ENCODE data around the gene TRPM3.

TRPM3 gene

GRCh38 chr9:70493029-70493428, 628.4 kb downstream of the TRPM3 start:
- TF ChIP-seq CTCF (IDR thresholded peaks at IDR 0.05), result no peak

- TF ChIP-seq CTCF (IDR thresholded peaks at IDR 0.05), result no peak
Observed at GRCh38 chr9:70492319-70492777, 629.1 kb downstream of the TRPM3 start.

- TF ChIP-seq CTCF (IDR thresholded peaks at IDR 0.05), result no peak
Observed at GRCh38 chr9:70491426-70492318, 629.7 kb downstream of the TRPM3 start.

- TF ChIP-seq CTCF (IDR thresholded peaks at IDR 0.05), result no peak
Observed at GRCh38 chr9:70490478-70490877, 630.9 kb downstream of the TRPM3 start.

- TF ChIP-seq CTCF (IDR thresholded peaks at IDR 0.05), result no peak
Observed at GRCh38 chr9:70488793-70489105, 632.7 kb downstream of the TRPM3 start.

GRCh38 chr9:70488098-70488792, 633.2 kb downstream of the TRPM3 start:
- no peak for TF ChIP-seq CTCF (IDR thresholded peaks at IDR 0.05)

- TF ChIP-seq CTCF (IDR thresholded peaks at IDR 0.05), result no peak
Observed at GRCh38 chr9:70486127-70486526, 635.3 kb downstream of the TRPM3 start.

All from LNCAP (cell line).